Measurements from ENCODE around the gene MAST4. TPM values are rescaled to one million over a fixed set of nuclear protein-coding genes. Genes with fewer than 3 reads are reported as not detected.

Gene MAST4
- total and polyA plus RNA-seq, 2 of the 8 experiments (the other 6 are each of a cell fraction or from before 2014, with no cell fraction given): 1.5 to 2.6 TPM

DNA sequence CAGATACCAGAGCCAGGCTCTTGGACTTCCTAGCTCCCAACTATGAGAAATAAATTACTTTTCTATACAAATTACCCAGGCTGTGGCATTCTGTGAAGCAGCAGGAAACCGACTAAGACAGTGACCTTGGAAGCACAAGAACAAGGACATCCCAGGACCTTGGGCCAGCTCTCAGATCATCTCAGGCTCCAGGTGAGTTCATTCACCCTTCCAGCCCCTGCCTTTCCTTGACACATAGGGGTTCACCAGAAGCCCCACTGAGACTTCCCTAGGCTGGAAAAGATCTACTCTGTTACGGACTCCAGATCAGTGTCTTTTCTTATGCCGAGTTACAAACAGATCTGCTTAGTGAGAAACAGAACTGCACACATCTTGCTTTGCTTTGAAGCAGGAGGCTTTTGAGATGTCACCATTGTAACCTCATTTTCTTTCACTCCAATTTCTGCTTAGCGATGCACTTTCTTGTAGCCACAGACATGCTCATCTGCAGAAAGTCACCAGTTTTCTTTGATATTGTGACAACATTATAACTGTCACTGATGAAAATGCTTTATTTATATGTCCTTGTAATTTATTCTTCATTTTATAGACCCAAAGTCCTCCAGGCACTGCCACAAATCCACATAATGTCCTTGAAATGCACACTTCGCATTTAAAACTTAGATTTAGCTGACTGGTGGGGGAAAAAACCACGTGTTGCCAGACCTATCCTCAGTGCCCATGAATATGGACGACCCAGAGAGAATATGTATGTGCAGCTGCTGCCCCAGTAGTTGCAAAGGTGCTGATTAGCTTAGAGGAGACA, 592.3 kb downstream of the MAST4 start (continued):
- TF ChIP-seq GTF2F1 (IDR thresholded peaks at IDR 0.05; ENCODE audit: borderline replicate concordance, low read depth, low read length) (no peak), JUND (IDR thresholded peaks at IDR 0.05; ENCODE audit: low read length) (no peak), EGR1 (IDR thresholded peaks at IDR 0.05; ENCODE audit: borderline replicate concordance, low read depth, low read length) (no peak), RBBP5 (IDR thresholded peaks at IDR 0.05; ENCODE audit: borderline replicate concordance, low read depth, low read length) (no peak), NANOG (IDR thresholded peaks at IDR 0.05; ENCODE audit: insufficient read depth, low read depth, low read length, poor library complexity, severe bottlenecking) (no peak), KDM1A (IDR thresholded peaks at IDR 0.05; ENCODE audit: borderline replicate concordance, low read length) (no peak)

All from H1 (cell line).